Measurements from ENCODE around the gene KRTAP22-1. TPM values are rescaled to one million over a fixed set of nuclear protein-coding genes. Genes with fewer than 3 reads are reported as not detected.

Gene KRTAP22-1
- polyA plus RNA-seq (2012; ENCODE audit: insufficient read depth, insufficient read length, low read depth) = not detected

- no peak for TF ChIP-seq CTCF (IDR thresholded peaks at IDR 0.05; ENCODE audit: low read depth, low read length)
- no peak for DNase-seq
- H3K36me3 ChIP-seq = no peaks in the 10 kb centered on the region
- H3K4me1 ChIP-seq = no peaks in the 10 kb centered on the region
- no peaks in the 10 kb centered on the region for H3K27me3 ChIP-seq
- H3K4me3 ChIP-seq (ENCODE audit: low read depth, low read length) = no peak within 1 kb of the TSS
- no peaks in the 10 kb centered on the region; the same call in 1 of the 2 replicates for H3K9me3 ChIP-seq
Observed at GRCh38 chr21:30600787-30601186, at the start of gene KRTAP22-1. Gene KRTAP22-1, plus strand, starts transcription at chr21:30601087.

GRCh38 chr21:30552782-30553181 lies 48.1 kb upstream of the KRTAP22-1 start:
- no peaks in the 10 kb centered on the region for H3K4me1 ChIP-seq
- H3K4me3 ChIP-seq (ENCODE audit: low read depth, low read length) = no peak overlapping the region
- TF ChIP-seq CTCF (IDR thresholded peaks at IDR 0.05; ENCODE audit: low read depth, low read length) = no peak
- no peaks in the 10 kb centered on the region for H3K27me3 ChIP-seq
- no peaks in the 10 kb centered on the region for H3K9me3 ChIP-seq
- no peaks in the 10 kb centered on the region for H3K36me3 ChIP-seq
- no peak for DNase-seq

GRCh38 chr21:30555095-30555494 lies 45.8 kb upstream of the KRTAP22-1 start:
- H3K4me1 ChIP-seq = no peaks in the 10 kb centered on the region
- no peaks in the 10 kb centered on the region for H3K9me3 ChIP-seq
- no peak for DNase-seq
- H3K27me3 ChIP-seq = no peaks in the 10 kb centered on the region
- no peak overlapping the region for H3K4me3 ChIP-seq (ENCODE audit: low read depth, low read length)
- TF ChIP-seq CTCF (IDR thresholded peaks at IDR 0.05; ENCODE audit: low read depth, low read length) = no peak
- H3K36me3 ChIP-seq = no peaks in the 10 kb centered on the region

- DNase-seq = no peak
- Histone ChIP-seq H3K4me3 (ENCODE audit: low read depth, low read length) (no peak within 1 kb of the TSS), H3K9me3 (no peaks in the 10 kb centered on the region), H3K36me3 (no peaks in the 10 kb centered on the region), H3K4me1 (no peaks in the 10 kb centered on the region), H3K27me3 (no peaks in the 10 kb centered on the region)
- TF ChIP-seq CTCF (IDR thresholded peaks at IDR 0.05; ENCODE audit: low read depth, low read length) = no peak
Observed at GRCh38 chr21:30561264-30561895, 39.5 kb upstream of the KRTAP22-1 start, which contains the start of gene KRTAP19-7. Gene KRTAP19-7, minus strand, starts transcription at chr21:30561314. Its CDS starts 25 bp downstream, at chr21:30561289.

GRCh38 chr21:30561957-30562356 lies 38.9 kb upstream of the KRTAP22-1 start:
- Histone ChIP-seq H3K27me3 (no peaks in the 10 kb centered on the region), H3K4me1 (no peaks in the 10 kb centered on the region), H3K4me3 (ENCODE audit: low read depth, low read length) (no peak overlapping the region), H3K9me3 (no peaks in the 10 kb centered on the region), H3K36me3 (no peaks in the 10 kb centered on the region)
- DNase-seq = no peak
- no peak for TF ChIP-seq CTCF (IDR thresholded peaks at IDR 0.05; ENCODE audit: low read depth, low read length)

GRCh38 chr21:30563072-30563471 lies 37.8 kb upstream of the KRTAP22-1 start:
- no peaks in the 10 kb centered on the region for H3K9me3 ChIP-seq
- no peak for DNase-seq
- H3K4me3 ChIP-seq (ENCODE audit: low read depth, low read length) = no peak overlapping the region
- no peaks in the 10 kb centered on the region for H3K27me3 ChIP-seq
- no peaks in the 10 kb centered on the region for H3K36me3 ChIP-seq
- no peak for TF ChIP-seq CTCF (IDR thresholded peaks at IDR 0.05; ENCODE audit: low read depth, low read length)
- H3K4me1 ChIP-seq = no peaks in the 10 kb centered on the region
